ENCODE results near the gene RNF224.

GRCh38 chr9:137256856-137257255 is 29.6 kb downstream of the RNF224 start:
- TF ChIP-seq CTCF (conservative IDR thresholded peaks at IDR 0.05; ENCODE audit: low read depth, low read length) (no peak), EZH2phosphoT487 (IDR thresholded peaks at IDR 0.05; ENCODE audit: borderline replicate concordance, low read length) (no peak)

All from PC-3 (cell line).